Hindlimb muscle (tissue), 1 donor: Measurements from ENCODE around the gene TTC28. TPM values are rescaled to one million over a fixed set of nuclear protein-coding genes. Genes with fewer than 3 reads are reported as not detected.

ENCODE experiments used
- DNase-seq: peaks from one replicate; pipeline ENCODE4 v3.0.0-alpha.2; 2013
- polyA plus RNA-seq: library from polyadenylated mRNA; unstranded; fragments of 120-200 nt; gene quantifications from one replicate; pipeline ENCODE4 v1.2.1, GENCODE V29; 2013; ENCODE audit not compliant: insufficient read length

Gene TTC28
- polyA plus RNA-seq, 1 donor: 30.7 TPM

GRCh38 chr22:27995801-27996528 is 683.7 kb downstream of the TTC28 start:
- no peak for DNase-seq

- DNase-seq: no peak
Observed at GRCh38 chr22:27994481-27995331, 684.9 kb downstream of the TTC28 start.

GRCh38 chr22:27993774-27994350 is 685.8 kb downstream of the TTC28 start:
- no peak for DNase-seq

- DNase-seq: no peak
Observed at GRCh38 chr22:27993201-27993635, 686.4 kb downstream of the TTC28 start.

GRCh38 chr22:27992294-27993165 is 687.1 kb downstream of the TTC28 start:
- DNase-seq: no peak

DNA sequence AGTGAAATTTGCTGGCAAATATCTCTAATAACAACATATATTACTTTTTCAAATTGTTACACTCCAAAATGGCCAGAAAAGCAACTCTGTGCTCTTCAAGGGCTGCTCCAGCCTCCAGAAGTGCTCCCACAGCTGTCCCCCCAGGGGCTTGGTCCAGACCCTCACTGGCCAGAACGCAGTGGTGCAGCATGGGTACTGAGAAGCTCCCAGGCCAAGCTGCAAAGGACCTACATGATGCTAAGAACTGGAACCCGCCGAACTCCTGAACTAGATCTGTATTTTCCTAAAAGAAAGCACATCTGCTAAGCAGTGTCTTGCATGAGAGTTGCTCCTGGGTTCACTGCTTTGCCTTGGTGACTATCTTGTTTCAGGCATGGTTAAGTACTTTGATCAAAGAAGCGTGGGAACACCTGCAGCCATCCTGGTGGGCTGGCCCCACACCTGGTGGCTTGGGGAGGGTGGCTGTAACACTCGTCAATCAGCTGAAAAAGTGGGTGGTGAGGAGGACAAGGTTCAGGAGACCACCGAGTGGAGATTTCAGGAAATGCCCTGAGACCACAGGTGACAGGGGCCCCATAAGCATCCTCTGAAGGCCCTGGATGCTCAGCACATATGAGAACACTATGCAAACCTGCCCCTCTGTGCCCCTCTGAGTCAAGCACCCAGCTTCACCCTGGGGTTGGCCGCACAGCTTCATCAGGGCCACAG is 687.9 kb downstream of the TTC28 start:
- DNase-seq: no peak

DNA sequence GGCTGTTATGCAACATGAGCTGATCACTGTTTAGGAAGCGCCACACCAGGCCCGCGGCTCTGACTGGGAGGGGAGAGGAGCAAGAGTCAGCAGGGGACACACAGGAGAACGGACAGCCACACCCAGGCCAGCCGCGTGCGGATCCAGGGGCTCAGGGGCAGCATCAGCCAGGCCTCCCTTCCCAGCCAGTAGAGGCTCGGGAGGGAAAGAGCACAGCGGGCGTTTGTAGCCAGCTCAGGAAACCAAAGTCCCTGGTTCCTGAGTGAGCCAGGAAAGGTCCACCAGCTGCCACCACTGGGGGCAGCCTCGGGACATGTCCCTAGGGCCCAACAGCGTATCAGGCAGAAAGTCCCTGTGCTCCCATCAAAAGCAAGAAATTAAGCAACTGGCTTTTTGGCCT is 688.8 kb downstream of the TTC28 start:
- DNase-seq: peak; percentile 34

- no peak for DNase-seq
Observed at GRCh38 chr22:27990451-27990840, 689.2 kb downstream of the TTC28 start.

DNA sequence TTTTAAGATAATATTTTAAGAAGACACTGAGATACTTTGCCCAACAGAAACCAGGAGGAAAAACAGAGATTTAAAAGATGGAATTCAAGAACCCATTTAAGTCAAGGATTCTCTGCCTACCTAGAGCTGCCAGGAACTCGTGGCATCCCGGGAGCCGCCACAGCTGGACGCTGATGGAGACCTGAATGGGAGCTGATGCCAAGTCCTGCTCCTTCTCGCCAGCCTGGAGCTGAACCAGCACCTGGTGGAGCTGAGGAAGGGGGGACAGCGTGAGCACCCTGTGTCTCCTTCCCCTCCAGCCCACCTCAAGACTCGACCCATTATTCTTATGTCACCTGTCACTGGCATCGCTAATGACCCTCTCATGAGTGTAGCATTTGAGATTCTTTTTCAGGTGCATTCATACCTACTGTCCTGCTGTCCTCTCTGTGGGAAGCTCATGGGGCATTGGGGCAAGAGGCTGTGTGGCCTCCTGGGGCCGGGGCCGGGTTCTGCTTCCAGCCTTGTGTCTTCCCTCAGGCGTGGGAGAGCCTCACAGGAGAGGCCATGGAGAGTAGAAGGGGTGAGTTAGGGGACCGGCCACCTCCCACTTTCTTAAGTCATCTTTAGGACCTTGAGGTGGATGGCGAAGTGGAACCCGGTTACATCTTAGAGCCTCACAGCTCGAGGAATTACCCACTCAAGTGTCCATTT is 689.7 kb downstream of the TTC28 start:
- no peak for DNase-seq

GRCh38 chr22:27988704-27989103 is 690.9 kb downstream of the TTC28 start:
- no peak for DNase-seq

- DNase-seq: no peak
Observed at GRCh38 chr22:27987557-27987956, 692.1 kb downstream of the TTC28 start.

DNA sequence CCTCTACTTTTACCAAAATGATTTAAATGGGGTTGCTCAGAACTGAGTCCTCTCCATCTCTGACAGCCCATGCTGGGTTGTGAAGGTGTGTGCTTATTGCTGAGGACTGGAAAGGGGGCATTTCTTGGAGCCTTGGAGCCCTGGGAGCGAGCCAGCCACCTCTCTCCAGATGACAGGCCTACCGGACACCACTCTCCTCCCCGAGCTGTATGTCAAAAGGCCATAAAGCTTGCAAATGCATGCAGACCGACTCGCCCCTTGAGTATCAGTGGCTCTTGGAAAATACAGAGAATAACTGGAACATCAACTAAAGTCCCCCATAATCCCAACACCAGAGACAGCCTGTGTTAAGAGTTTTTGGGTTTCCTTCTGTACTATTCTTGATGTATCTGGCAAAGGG is 692.7 kb downstream of the TTC28 start:
- no peak for DNase-seq

DNA sequence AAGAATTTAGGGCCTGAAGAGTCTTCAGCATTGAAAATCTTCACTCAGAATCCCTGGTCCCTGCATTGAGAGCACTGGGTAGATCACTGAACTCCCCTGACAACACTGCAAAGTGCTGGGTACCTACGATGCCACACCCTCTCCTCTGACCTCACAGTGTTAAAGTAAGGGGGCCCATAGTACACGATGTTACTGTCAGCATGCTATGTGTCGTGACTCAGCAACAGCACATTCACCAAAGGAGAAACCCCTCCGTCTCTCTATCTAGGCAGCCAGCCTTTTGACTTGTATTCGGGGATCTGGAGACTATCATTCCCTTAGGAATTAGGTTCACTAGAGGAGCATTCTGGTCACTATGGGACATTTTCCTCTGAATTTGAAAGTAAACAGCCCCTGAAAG is 693.2 kb downstream of the TTC28 start:
- DNase-seq: no peak

GRCh38 chr22:27985323-27986275 is 694.0 kb downstream of the TTC28 start:
- no peak for DNase-seq

GRCh38 chr22:27984723-27985122 is 694.9 kb downstream of the TTC28 start:
- DNase-seq: no peak

DNA sequence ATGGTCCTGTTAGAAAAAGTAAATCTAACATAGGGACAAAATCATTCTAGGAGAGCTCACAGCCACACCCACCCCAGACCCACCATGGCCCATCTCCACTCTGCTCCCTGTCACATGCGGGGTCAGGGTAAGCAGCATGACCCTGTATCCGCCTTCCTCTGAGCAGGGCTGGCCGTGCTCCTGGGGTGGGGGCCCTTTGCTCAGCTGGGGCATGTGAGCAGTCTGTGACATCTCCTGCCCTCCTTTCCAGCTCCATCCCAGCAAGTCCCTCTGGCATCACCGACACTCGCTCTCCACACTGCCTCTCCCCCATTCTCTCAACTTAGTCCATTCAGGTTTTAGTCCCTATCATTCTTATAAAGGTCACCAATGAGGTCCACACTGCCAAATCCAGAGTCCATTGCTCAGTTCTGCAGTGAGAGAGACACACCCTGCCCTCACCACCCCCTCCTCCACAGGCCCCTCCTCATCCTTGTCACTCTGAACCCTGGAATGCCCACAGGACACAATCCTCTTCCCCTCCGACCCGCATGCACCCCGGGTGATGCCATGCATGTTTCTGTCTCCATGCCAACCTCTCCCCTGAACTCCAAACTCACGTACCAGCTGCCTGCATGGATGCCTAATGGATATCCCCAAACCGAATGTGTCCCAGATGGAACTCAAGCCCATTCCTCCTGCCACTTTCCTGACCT is 695.5 kb downstream of the TTC28 start:
- DNase-seq: no peak

- no peak for DNase-seq
Observed at GRCh38 chr22:27983361-27983791, 696.3 kb downstream of the TTC28 start.

DNA sequence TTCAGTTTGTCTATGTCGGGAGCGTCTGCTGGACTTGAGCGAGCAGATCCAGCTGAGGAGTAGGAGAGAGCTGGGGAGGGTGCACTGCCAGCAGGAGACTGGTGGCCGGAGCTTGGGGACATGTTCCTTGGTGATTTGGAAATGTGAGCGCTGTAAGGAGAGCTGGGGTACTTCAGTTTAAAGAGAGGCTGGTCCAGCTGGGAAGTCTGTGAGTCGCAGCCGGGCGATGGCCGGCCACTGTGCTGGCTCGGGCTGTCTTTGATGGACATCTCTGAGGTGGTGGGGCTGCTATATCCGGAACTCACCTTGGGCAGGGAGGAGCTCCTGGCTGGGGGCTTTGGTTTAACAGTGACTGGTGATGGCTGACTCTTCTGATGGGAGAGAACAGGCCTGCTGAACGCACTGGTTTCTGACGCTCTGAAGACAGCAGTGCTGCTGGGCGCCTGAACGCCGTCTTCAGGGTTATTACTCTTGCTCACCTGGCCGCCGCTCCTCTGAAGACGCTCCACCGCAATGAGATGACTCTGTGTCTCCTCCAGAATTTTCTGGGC is 696.9 kb downstream of the TTC28 start:
- no peak for DNase-seq

GRCh38 chr22:27982106-27982505 is 697.5 kb downstream of the TTC28 start:
- no peak for DNase-seq
